Measurements from ENCODE around the gene NFATC1.
A peak's percentile ranks its signal among the peaks of the same experiment; 100 is the strongest.
"Not testable (repeated sequence)": the region's sequence is repeated elsewhere in the genome, so short reads cannot be mapped to it uniquely, and the experiment has no call there.

The NFATC1 gene

DNA sequence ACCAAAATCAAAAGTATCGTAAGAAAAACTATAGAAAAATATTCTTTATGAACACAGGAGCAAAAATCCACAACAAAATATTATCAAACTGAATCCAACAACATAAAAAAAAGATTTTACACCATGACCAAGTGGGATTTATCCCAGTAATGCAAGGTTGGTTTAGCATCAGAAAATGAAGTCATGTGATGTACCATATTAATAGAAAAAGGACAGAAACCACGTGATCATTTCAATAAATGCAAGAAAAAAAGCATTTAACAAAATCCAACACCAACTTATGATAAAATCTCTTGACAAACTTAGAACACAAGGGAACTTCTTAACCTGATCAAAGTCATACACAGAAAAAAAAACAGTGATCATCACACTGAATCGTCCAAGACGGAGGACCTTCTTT, 105.3 kb downstream of the NFATC1 start:
- no peak overlapping the region for H3K9ac ChIP-seq (ENCODE audit: low read length in 5 of 5)
- peaks cover 0 to 6% (median 4%) of the 10 kb centered on the region in 5 donors for H3K9me3 ChIP-seq (ENCODE audit: control insufficient read depth in 5 of 5, low read length in 5 of 5)
- no peaks in the 10 kb centered on the region for H3K27me3 ChIP-seq (ENCODE audit: control insufficient read depth in 5 of 5, insufficient read depth in 4 of 5, low read length in 5 of 5)
- H3K36me3 ChIP-seq (ENCODE audit: control insufficient read depth in 5 of 5, insufficient read depth in 5 of 5, low read length in 5 of 5) = peaks cover 0 to 17% (median 8%) of the 10 kb centered on the region in 5 donors
- peaks cover 3 to 15% (median 3%) of the 10 kb centered on the region in 5 donors for H3K4me1 ChIP-seq (ENCODE audit: control insufficient read depth in 5 of 5, insufficient read depth in 5 of 5, low read length in 5 of 5)
- H3K27ac ChIP-seq (ENCODE audit: low read depth, low read length) = no peak overlapping the region
- no peak overlapping the region for H3K4me3 ChIP-seq (ENCODE audit: low read depth in 1 of 5, low read length in 5 of 5)

GRCh38 chr18:79502782-79503181, 107.1 kb downstream of the NFATC1 start:
- Histone ChIP-seq H3K4me1 (ENCODE audit: control insufficient read depth in 5 of 5, insufficient read depth in 5 of 5, low read length in 5 of 5) (peaks cover 8 to 22% (median 21%) of the 10 kb centered on the region in 5 donors), H3K9ac (ENCODE audit: low read length in 5 of 5) (no peak overlapping the region), H3K36me3 (ENCODE audit: control insufficient read depth in 5 of 5, insufficient read depth in 5 of 5, low read length in 5 of 5) (peaks cover 0 to under 1% (median 0%) of the 10 kb centered on the region in 5 donors), H3K27me3 (ENCODE audit: control insufficient read depth in 5 of 5, insufficient read depth in 4 of 5, low read length in 5 of 5) (no peaks in the 10 kb centered on the region), H3K27ac (ENCODE audit: low read depth, low read length) (no peak overlapping the region), H3K9me3 (ENCODE audit: control insufficient read depth in 5 of 5, low read length in 5 of 5) (peaks cover 0 to 6% (median 4%) of the 10 kb centered on the region in 5 donors), H3K4me3 (ENCODE audit: low read depth in 1 of 5, low read length in 5 of 5) (no peak overlapping the region)

DNA sequence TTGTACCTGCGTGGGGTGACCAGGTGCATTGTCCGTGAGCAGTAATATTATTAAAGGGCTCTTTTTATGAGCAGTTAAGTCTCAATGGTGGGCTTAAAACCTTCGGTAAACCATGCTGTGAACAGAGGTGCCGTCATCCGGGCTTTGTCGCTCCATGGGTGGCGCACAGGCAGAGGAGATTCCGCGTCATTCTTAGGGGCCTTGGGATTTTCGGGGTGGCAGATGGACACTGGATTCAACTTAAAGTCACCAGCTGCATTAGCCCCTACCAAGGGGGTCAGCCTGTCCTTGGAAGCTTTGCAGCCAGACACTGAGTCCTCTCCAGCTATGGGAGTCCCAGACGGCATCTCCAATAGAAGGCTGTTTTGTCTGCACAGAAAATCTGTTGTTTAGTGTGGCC, 107.7 kb downstream of the NFATC1 start:
- Histone ChIP-seq H3K9ac (ENCODE audit: low read length in 5 of 5) (no peak overlapping the region), H3K27me3 (ENCODE audit: control insufficient read depth in 5 of 5, insufficient read depth in 4 of 5, low read length in 5 of 5) (no peaks in the 10 kb centered on the region), H3K27ac (ENCODE audit: low read depth, low read length) (no peak overlapping the region), H3K9me3 (ENCODE audit: control insufficient read depth in 5 of 5, low read length in 5 of 5) (peaks cover 0 to 6% (median 3%) of the 10 kb centered on the region in 5 donors), H3K4me1 (ENCODE audit: control insufficient read depth in 5 of 5, insufficient read depth in 5 of 5, low read length in 5 of 5) (peaks cover 8 to 27% (median 26%) of the 10 kb centered on the region in 5 donors), H3K4me3 (ENCODE audit: low read depth in 1 of 5, low read length in 5 of 5) (no peak overlapping the region), H3K36me3 (ENCODE audit: control insufficient read depth in 5 of 5, insufficient read depth in 5 of 5, low read length in 5 of 5) (no peaks in the 10 kb centered on the region)

DNA sequence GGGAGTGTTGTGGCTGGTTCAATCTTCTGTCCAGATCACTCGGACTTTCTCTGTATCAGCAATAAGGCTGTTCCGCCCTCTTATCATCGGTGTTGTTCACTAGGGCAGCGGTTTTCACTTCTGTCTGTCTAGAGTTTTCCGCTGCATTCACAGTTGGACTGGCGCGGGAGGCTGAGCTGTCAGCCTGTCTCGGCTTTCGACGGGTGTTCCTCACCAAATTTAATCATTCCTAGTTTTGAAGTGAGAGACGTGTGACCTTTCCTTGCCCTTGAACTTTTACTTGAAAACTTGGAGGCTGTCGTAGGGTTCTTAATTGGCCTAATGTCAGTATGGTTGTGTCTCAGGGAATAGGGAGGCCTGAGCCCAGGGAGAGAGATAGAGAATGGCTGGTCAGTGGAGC, 108.3 kb downstream of the NFATC1 start:
- peaks cover 0 to 1% (median 0%) of the 10 kb centered on the region in 5 donors for H3K36me3 ChIP-seq (ENCODE audit: control insufficient read depth in 5 of 5, insufficient read depth in 5 of 5, low read length in 5 of 5)
- no peaks in the 10 kb centered on the region for H3K9me3 ChIP-seq (ENCODE audit: control insufficient read depth in 5 of 5, low read length in 5 of 5)
- peaks cover 8 to 33% (median 30%) of the 10 kb centered on the region in 5 donors for H3K4me1 ChIP-seq (ENCODE audit: control insufficient read depth in 5 of 5, insufficient read depth in 5 of 5, low read length in 5 of 5)
- no peaks in the 10 kb centered on the region for H3K27me3 ChIP-seq (ENCODE audit: control insufficient read depth in 5 of 5, insufficient read depth in 4 of 5, low read length in 5 of 5)
- H3K9ac ChIP-seq (ENCODE audit: low read length in 5 of 5) = no peak overlapping the region
- no peak overlapping the region for H3K4me3 ChIP-seq (ENCODE audit: low read depth in 1 of 5, low read length in 5 of 5)
- H3K27ac ChIP-seq (ENCODE audit: low read depth, low read length) = no peak overlapping the region

GRCh38 chr18:79504495-79504894, 108.8 kb downstream of the NFATC1 start:
- H3K9ac ChIP-seq (ENCODE audit: low read length in 5 of 5); H3K36me3 ChIP-seq (ENCODE audit: control insufficient read depth in 5 of 5, insufficient read depth in 5 of 5, low read length in 5 of 5); H3K4me3 ChIP-seq (ENCODE audit: low read depth in 1 of 5, low read length in 5 of 5); H3K9me3 ChIP-seq (ENCODE audit: control insufficient read depth in 5 of 5, low read length in 5 of 5); H3K27ac ChIP-seq (ENCODE audit: low read depth, low read length); H3K27me3 ChIP-seq (ENCODE audit: control insufficient read depth in 5 of 5, insufficient read depth in 4 of 5, low read length in 5 of 5): not testable (repeated sequence)
- peaks cover 8 to 37% (median 30%) of the 10 kb centered on the region in 5 donors for H3K4me1 ChIP-seq (ENCODE audit: control insufficient read depth in 5 of 5, insufficient read depth in 5 of 5, low read length in 5 of 5)

- not testable (repeated sequence) for H3K4me3 ChIP-seq (ENCODE audit: low read depth in 1 of 5, low read length in 5 of 5); H3K27me3 ChIP-seq (ENCODE audit: control insufficient read depth in 5 of 5, insufficient read depth in 4 of 5, low read length in 5 of 5); H3K9ac ChIP-seq (ENCODE audit: low read length in 5 of 5); H3K36me3 ChIP-seq (ENCODE audit: control insufficient read depth in 5 of 5, insufficient read depth in 5 of 5, low read length in 5 of 5); H3K9me3 ChIP-seq (ENCODE audit: control insufficient read depth in 5 of 5, low read length in 5 of 5)
- H3K4me1 ChIP-seq (ENCODE audit: control insufficient read depth in 5 of 5, insufficient read depth in 5 of 5, low read length in 5 of 5) = peaks cover 8 to 41% (median 30%) of the 10 kb centered on the region in 5 donors
- peak overlapping the region; percentile 93 for H3K27ac ChIP-seq (ENCODE audit: low read depth, low read length)
Observed at GRCh38 chr18:79505465-79505864, 109.7 kb downstream of the NFATC1 start.

- peak overlapping the region; percentile 56 to 80 (median 60) for H3K9ac ChIP-seq (ENCODE audit: low read length in 5 of 5)
- H3K4me3 ChIP-seq (ENCODE audit: low read depth in 1 of 5, low read length in 5 of 5) = peak overlapping the region in 4 of 5 donors; percentile 22 to 67 (median 49)
- H3K9me3 ChIP-seq (ENCODE audit: control insufficient read depth in 5 of 5, low read length in 5 of 5) = no peaks in the 10 kb centered on the region
- H3K36me3 ChIP-seq (ENCODE audit: control insufficient read depth in 5 of 5, insufficient read depth in 5 of 5, low read length in 5 of 5) = peaks cover 0 to 9% (median 6%) of the 10 kb centered on the region in 5 donors
- H3K4me1 ChIP-seq (ENCODE audit: control insufficient read depth in 5 of 5, insufficient read depth in 5 of 5, low read length in 5 of 5) = peaks cover 8 to 41% (median 30%) of the 10 kb centered on the region in 5 donors
- H3K27me3 ChIP-seq (ENCODE audit: control insufficient read depth in 5 of 5, insufficient read depth in 4 of 5, low read length in 5 of 5) = no peaks in the 10 kb centered on the region
- H3K27ac ChIP-seq (ENCODE audit: low read depth, low read length) = peak overlapping the region; percentile 93
Observed at GRCh38 chr18:79506191-79507075, 110.7 kb downstream of the NFATC1 start.

GRCh38 chr18:79507076-79507545, 111.4 kb downstream of the NFATC1 start:
- Histone ChIP-seq H3K4me1 (ENCODE audit: control insufficient read depth in 5 of 5, insufficient read depth in 5 of 5, low read length in 5 of 5) (peaks cover 8 to 41% (median 30%) of the 10 kb centered on the region in 5 donors), H3K9ac (ENCODE audit: low read length in 5 of 5) (peak overlapping the region in 4 of 5 donors; percentile 59 to 80 (median 69)), H3K9me3 (ENCODE audit: control insufficient read depth in 5 of 5, low read length in 5 of 5) (no peaks in the 10 kb centered on the region), H3K27ac (ENCODE audit: low read depth, low read length) (peak overlapping the region; percentile 93), H3K36me3 (ENCODE audit: control insufficient read depth in 5 of 5, insufficient read depth in 5 of 5, low read length in 5 of 5) (peaks cover 0 to 11% (median 9%) of the 10 kb centered on the region in 5 donors), H3K27me3 (ENCODE audit: control insufficient read depth in 5 of 5, insufficient read depth in 4 of 5, low read length in 5 of 5) (no peaks in the 10 kb centered on the region), H3K4me3 (ENCODE audit: low read depth in 1 of 5, low read length in 5 of 5) (peak overlapping the region in 4 of 5 donors; percentile 57 to 67 (median 62))

DNA sequence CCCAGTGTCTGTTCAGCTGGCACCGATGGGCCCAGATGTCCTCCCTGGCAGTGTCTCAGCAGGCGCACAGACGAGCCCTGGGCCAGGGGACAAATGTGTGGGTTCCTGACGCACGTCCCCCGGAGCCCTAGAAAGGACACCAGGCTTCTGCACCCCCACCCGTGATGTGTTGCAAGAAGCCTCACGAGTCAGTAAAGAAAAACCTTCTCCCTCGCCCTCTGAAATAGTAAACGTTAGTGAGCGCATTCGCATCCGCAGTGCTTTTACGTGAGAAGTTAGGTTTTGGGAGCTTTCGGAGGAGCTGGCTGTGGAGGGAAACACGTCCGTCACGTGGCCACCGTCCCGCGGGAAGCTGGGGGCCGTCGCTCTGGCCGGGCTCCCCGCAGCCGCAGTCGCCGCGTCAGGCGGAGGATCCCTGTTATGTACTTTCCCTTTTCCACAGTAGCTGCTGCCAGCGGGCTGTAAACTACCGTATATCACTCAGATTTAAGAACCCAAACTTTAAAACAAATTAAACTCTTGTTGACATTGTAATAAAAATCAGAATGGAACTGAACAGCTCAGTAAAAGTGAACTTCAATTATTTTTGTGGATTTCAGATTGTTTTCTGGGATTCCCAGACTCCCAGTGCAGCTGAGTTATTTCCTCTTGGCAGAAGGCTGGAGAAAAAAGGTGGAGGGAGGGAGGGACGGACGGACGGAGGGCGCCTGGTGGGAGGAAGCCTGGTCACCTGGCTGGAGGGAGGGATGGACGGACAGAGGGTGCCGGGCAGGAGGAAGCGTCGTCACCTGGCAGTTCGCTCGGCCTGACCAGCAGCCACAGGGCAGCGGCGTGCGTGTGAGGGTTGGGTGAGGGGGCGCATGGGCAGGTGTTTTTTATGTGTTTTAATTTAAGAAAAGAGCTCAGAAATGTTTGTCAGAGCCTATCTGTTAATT, 112.1 kb downstream of the NFATC1 start:
- H3K9ac ChIP-seq (ENCODE audit: low read length in 5 of 5) = peak overlapping the region; percentile 38 to 80 (median 59)

More for the DNA sequence above, 112.1 kb downstream of the NFATC1 start:
- Histone ChIP-seq H3K36me3 (ENCODE audit: control insufficient read depth in 5 of 5, insufficient read depth in 5 of 5, low read length in 5 of 5) (peaks cover 0 to 18% (median 16%) of the 10 kb centered on the region in 5 donors), H3K4me3 (ENCODE audit: low read depth in 1 of 5, low read length in 5 of 5) (peak overlapping the region; percentile 48 to 67 (median 61)), H3K9me3 (ENCODE audit: control insufficient read depth in 5 of 5, low read length in 5 of 5) (no peaks in the 10 kb centered on the region), H3K27me3 (ENCODE audit: control insufficient read depth in 5 of 5, insufficient read depth in 4 of 5, low read length in 5 of 5) (no peaks in the 10 kb centered on the region), H3K27ac (ENCODE audit: low read depth, low read length) (peak overlapping the region; percentile 93), H3K4me1 (ENCODE audit: control insufficient read depth in 5 of 5, insufficient read depth in 5 of 5, low read length in 5 of 5) (peaks cover 8 to 41% (median 30%) of the 10 kb centered on the region in 5 donors)

Measured in subcutaneous abdominal adipose tissue (tissue), 5 donors.